SK-N-SH (cell line): Measurements from ENCODE around the gene BOC. TPM values are rescaled to one million over a fixed set of nuclear protein-coding genes. Genes with fewer than 3 reads are reported as not detected.

ENCODE experiments used
- CTCF ChIA-PET: fragments of 300-600, 350-600 bp; formaldehyde crosslinking; extraction: SDS; loops from one replicate; lab custom pipeline; 2021; lab: Yijun Ruan, JAX
- POLR2A ChIA-PET: fragments of 350-600 bp; sonication (Branson Sonifier 250); formaldehyde crosslinking; extraction: SDS; loops from one replicate; lab custom pipeline; 2020; ENCODE audit warnings: antibody characterized with exemption, inconsistent platforms; lab: Yijun Ruan, JAX
- DNase-seq: peaks from one replicate; pipeline ENCODE4 v3.0.0; 2012
- H2AFZ ChIP-seq: fragments of 200-600 bp; sonication (generic); 2 replicates; pipeline ENCODE4 v1.8.1; 2016; ENCODE audit warnings: antibody characterized with exemption, mild to moderate bottlenecking, low read depth
- H3F3A ChIP-seq: fragments of 200-600 bp; sonication (generic); replicated peaks from 2 replicates; pipeline ENCODE3; 2016; ENCODE audit warnings: antibody characterized with exemption, mild to moderate bottlenecking; ENCODE audit not compliant: insufficient read depth
- H3K27ac ChIP-seq, 2 experiments: fragments of 200-500 bp in 1 of 2; fragments of 200-600 bp in 1 of 2; sonication (Bioruptor generic) in 1 of 2; sonication (generic), shearing (Covaris generic) in 1 of 2; 2 replicates each; pipeline versions ENCODE4 v1.5.1 to v1.6.1; 2014 to 2016; ENCODE audit warnings: low read depth in 2 of 2, inconsistent platforms in 1 of 2, low read length in 1 of 2, mild to moderate bottlenecking in 1 of 2, mixed read lengths in 1 of 2
- H3K27me3 ChIP-seq: fragments of 200-600 bp; sonication (generic), shearing (Covaris generic); 2 replicates; pipeline ENCODE4 v1.6.1; 2016; ENCODE audit warnings: mixed run types; ENCODE audit not compliant: insufficient read depth
- H3K36me3 ChIP-seq, 2 experiments: fragments of 200-500 bp in 1 of 2; fragments of 200-600 bp in 1 of 2; sonication (Bioruptor generic) in 1 of 2; sonication (generic) in 1 of 2; replicated peaks in 1 of 2; 2 replicates each; pipeline versions ENCODE3 to v1.5.1; 2014 to 2016; ENCODE audit warnings: low read length in 1 of 2, mild to moderate bottlenecking in 1 of 2; ENCODE audit not compliant: insufficient read depth in 2 of 2, control insufficient read depth in 1 of 2
- H3K4me1 ChIP-seq, 2 experiments: fragments of 200-500 bp in 1 of 2; fragments of 200-600 bp in 1 of 2; sonication (Bioruptor generic) in 1 of 2; sonication (generic), shearing (Covaris generic) in 1 of 2; 2 replicates each; pipeline versions ENCODE4 v1.5.1 to v1.6.1; 2014 to 2016; ENCODE audit warnings: low read depth in 1 of 2, low read length in 1 of 2, mixed run types in 1 of 2; ENCODE audit not compliant: insufficient read depth in 2 of 2, control insufficient read depth in 1 of 2
- H3K4me2 ChIP-seq: fragments of 200-600 bp; sonication (generic), shearing (Covaris generic); 2 replicates; pipeline ENCODE4 v1.6.1; 2017; ENCODE audit warnings: mixed run types
- H3K4me3 ChIP-seq, 2 experiments: fragments of 200-500 bp in 1 of 2; fragments of 200-600 bp in 1 of 2; sonication (Bioruptor generic) in 1 of 2; sonication (generic), shearing (Covaris generic) in 1 of 2; 2 replicates each; pipeline versions ENCODE4 v1.5.1 to v1.8.1; 2014 to 2016; ENCODE audit warnings: low read depth in 2 of 2, inconsistent platforms in 1 of 2, low read length in 1 of 2, mild to moderate bottlenecking in 1 of 2, mixed read lengths in 1 of 2, moderate library complexity in 1 of 2
- H3K79me2 ChIP-seq: fragments of 200-600 bp; sonication (generic); 2 replicates; pipeline ENCODE4 v1.8.1; 2017; ENCODE audit warnings: mild to moderate bottlenecking; ENCODE audit not compliant: insufficient read depth
- H3K9ac ChIP-seq: fragments of 200-600 bp; sonication (generic); 2 replicates; pipeline ENCODE4 v1.6.1; 2017; ENCODE audit warnings: mixed run types
- H3K9me2 ChIP-seq: fragments of 200-600 bp; sonication (generic); 2 replicates; pipeline ENCODE4 v1.6.1; 2017; ENCODE audit warnings: mixed run types
- H3K9me3 ChIP-seq: fragments of 200-600 bp; sonication (generic); 2 replicates; pipeline ENCODE4 v1.6.1; 2017; ENCODE audit warnings: mixed run types, mild to moderate bottlenecking, moderate library complexity
- H4K20me1 ChIP-seq: fragments of 200-600 bp; sonication (generic); 2 replicates; pipeline ENCODE4 v1.6.1; 2017; ENCODE audit warnings: mild to moderate bottlenecking, mixed run types; ENCODE audit not compliant: insufficient read depth
- CHD2 ChIP-seq: fragments of 150-350 bp; IDR thresholded peaks from 2 replicates; pipeline ENCODE4 v1.6.1; 2018; ENCODE audit warnings: low read length; ENCODE audit not compliant: partially characterized antibody
- ELF1 ChIP-seq: IDR thresholded peaks from 2 replicates; pipeline ENCODE4 v1.4.0; 2012
- EZH2phosphoT487 ChIP-seq: fragments of 200-600 bp; sonication (generic); IDR thresholded peaks from 2 replicates; pipeline ENCODE4 v1.6.1; 2017; ENCODE audit warnings: low read depth, mixed run types, mild to moderate bottlenecking, antibody characterized with exemption, moderate library complexity, borderline replicate concordance
- FOSL2 ChIP-seq: IDR thresholded peaks from 2 replicates; pipeline ENCODE4 v1.4.0; 2012; ENCODE audit warnings: low read depth, mild to moderate bottlenecking, moderate library complexity, borderline replicate concordance
- FOXJ3 ChIP-seq: sonication (generic); formaldehyde crosslinking; IDR thresholded peaks from 2 replicates; pipeline ENCODE4 v1.5.1; 2020; ENCODE audit warnings: mild to moderate bottlenecking, missing genetic modification reagents
- FOXM1 ChIP-seq: IDR thresholded peaks from 2 replicates; pipeline ENCODE4 v1.4.0; 2012; ENCODE audit warnings: low read depth, mild to moderate bottlenecking
- GABPA ChIP-seq: IDR thresholded peaks from 2 replicates; pipeline ENCODE4 v1.4.0; 2012; ENCODE audit warnings: low read depth, mild to moderate bottlenecking
- GATA2 ChIP-seq: sonication (generic); formaldehyde crosslinking; IDR thresholded peaks from 2 replicates; pipeline ENCODE4 v1.5.0; 2020; ENCODE audit warnings: mild to moderate bottlenecking, missing genetic modification reagents
- JUND ChIP-seq: IDR thresholded peaks from 2 replicates; pipeline ENCODE4 v1.4.0; 2012
- MEF2A ChIP-seq: IDR thresholded peaks from 2 replicates; pipeline ENCODE4 v1.4.0; 2012; ENCODE audit warnings: low read depth, borderline replicate concordance
- NFIC ChIP-seq: IDR thresholded peaks from 2 replicates; pipeline ENCODE4 v1.4.0; 2012; ENCODE audit warnings: borderline replicate concordance
- NRF1 ChIP-seq: IDR thresholded peaks from 2 replicates; pipeline ENCODE4 v1.6.1; 2012; ENCODE audit warnings: low read depth, mild to moderate bottlenecking, low read length
- PBX3 ChIP-seq: IDR thresholded peaks from 2 replicates; pipeline ENCODE4; 2012
- RAD21 ChIP-seq: IDR thresholded peaks from 2 replicates; pipeline ENCODE4 v1.6.1; 2012; ENCODE audit warnings: mild to moderate bottlenecking, low read length
- RCOR1 ChIP-seq: fragments of 150-350 bp; IDR thresholded peaks from 2 replicates; pipeline ENCODE4 v1.6.1; 2017; ENCODE audit warnings: antibody characterized with exemption, low read length
- REST ChIP-seq: IDR thresholded peaks from 2 replicates; pipeline ENCODE4 v1.6.1; 2012; ENCODE audit warnings: mild to moderate bottlenecking, low read depth, low read length, moderate library complexity
- RFX5 ChIP-seq: IDR thresholded peaks from 2 replicates; pipeline ENCODE4 v1.6.1; 2012; ENCODE audit warnings: mild to moderate bottlenecking, improper control_type of control experiment, low read length
- RXRA ChIP-seq: IDR thresholded peaks from 2 replicates; pipeline ENCODE4 v1.4.0; 2012; ENCODE audit warnings: low read depth, mild to moderate bottlenecking, borderline replicate concordance
- SMC3 ChIP-seq: IDR thresholded peaks from 2 replicates; pipeline ENCODE4 v1.6.1; 2012; ENCODE audit warnings: low read depth, low read length, improper control_type of control experiment
- TAF1 ChIP-seq: IDR thresholded peaks from 2 replicates; pipeline ENCODE4 v1.6.1; 2012; ENCODE audit warnings: low read depth, mild to moderate bottlenecking, low read length, moderate library complexity, borderline replicate concordance
- TCF12 ChIP-seq: IDR thresholded peaks from 2 replicates; pipeline ENCODE4 v1.4.0; 2012
- USF1 ChIP-seq: IDR thresholded peaks from 2 replicates; pipeline ENCODE4 v1.4.0; 2012; ENCODE audit warnings: low read depth, borderline replicate concordance
- YY1 ChIP-seq: IDR thresholded peaks from 2 replicates; pipeline ENCODE4 v1.4.0; 2012; ENCODE audit warnings: low read depth, mild to moderate bottlenecking
- WGBS: methylation state at CpG from one replicate; pipeline ENCODE4 v1.1.6; 2017; ENCODE audit warnings: low lambda C conversion rate; 5-methylcytosine and 5-hydroxymethylcytosine counted together
- polyA plus RNA-seq, 3 experiments: library from polyadenylated mRNA; depleted of rRNA; stranded (reverse); fragments of >200 nt; gene quantifications; 2 replicates each; pipeline ENCODE4 v1.2.3, GENCODE V29; 2012

BOC gene
- polyA plus RNA-seq, 1 of the 3 experiments (the other 2 are of a cell fraction), result 6.6 TPM

GRCh38 chr3:113259196-113259595 lies 47.8 kb downstream of the BOC start:
- no peaks in the 10 kb centered on the region for H4K20me1 ChIP-seq
- no peak for TF ChIP-seq RAD21
- no peak for TF ChIP-seq PBX3
- TF ChIP-seq FOXM1, result no peak
- no peak for TF ChIP-seq TCF12
- no peak for TF ChIP-seq FOSL2
- TF ChIP-seq CHD2, result no peak
- no peak for TF ChIP-seq NFIC
- no peak for TF ChIP-seq JUND
- TF ChIP-seq RCOR1, result no peak
- TF ChIP-seq RFX5, result no peak
- no peak for TF ChIP-seq FOXJ3 (CRISPR knock-in tag)
- TF ChIP-seq NRF1, result no peak
- no peak for TF ChIP-seq TAF1
- TF ChIP-seq MEF2A, result no peak
- no peak for TF ChIP-seq SMC3
- TF ChIP-seq RXRA, result no peak
- TF ChIP-seq YY1, result no peak
- H3K4me1 ChIP-seq, result peaks cover 0 to 6% of the 10 kb centered on the region in 2 experiments; a peak in 1 of 4 replicates
- H2AFZ ChIP-seq, result no peak overlapping the region
- no peaks in the 10 kb centered on the region for H3F3A ChIP-seq
- no peak overlapping the region for H3K27ac ChIP-seq
- H3K27me3 ChIP-seq, result no peaks in the 10 kb centered on the region
- no peak for DNase-seq
- H3K9me3 ChIP-seq, result no peaks in the 10 kb centered on the region
- WGBS, result 89% methylated on average over 2 of the region's 2 CpGs
- H3K9ac ChIP-seq, result no peak overlapping the region
- H3K36me3 ChIP-seq, result peaks cover 0 to 10% of the 10 kb centered on the region in 2 experiments
- CTCF ChIA-PET, result interaction anchor here (0.8 to 1.5 kb wide), 5 partner anchors 10 to 29 kb away, joined by 3 to 5 read pairs (median 4); no protein-coding TSS in a partner anchor
- no peaks in the 10 kb centered on the region for H3K79me2 ChIP-seq
- no peak overlapping the region for H3K4me3 ChIP-seq
- POLR2A ChIA-PET, result no interaction called here
- H3K9me2 ChIP-seq, result no peaks in the 10 kb centered on the region
- H3K4me2 ChIP-seq, result no peak overlapping the region

- CTCF ChIA-PET, result no interaction called here
- TF ChIP-seq GABPA, result no peak
- TF ChIP-seq ELF1, result no peak
- no peak for TF ChIP-seq FOSL2
- TF ChIP-seq GATA2 (CRISPR knock-in tag), result no peak
- TF ChIP-seq RCOR1, result no peak
- TF ChIP-seq USF1, result no peak
- TF ChIP-seq MEF2A, result no peak
- TF ChIP-seq FOXJ3 (CRISPR knock-in tag), result no peak
- no peak for TF ChIP-seq EZH2phosphoT487
- no peak for TF ChIP-seq CHD2
- TF ChIP-seq PBX3, result no peak
- TF ChIP-seq TAF1, result no peak
- TF ChIP-seq REST, result no peak
Observed at GRCh38 chr3:113261063-113261625, 49.8 kb downstream of the BOC start.

More at GRCh38 chr3:113261063-113261625, 49.8 kb downstream of the BOC start:
- no peak overlapping the region for H3K27ac ChIP-seq
- H4K20me1 ChIP-seq, result no peaks in the 10 kb centered on the region
- peaks cover 0 to 14% of the 10 kb centered on the region in 2 experiments; a peak in 1 of 4 replicates for H3K4me1 ChIP-seq
- DNase-seq, result no peak
- POLR2A ChIA-PET, result no interaction called here
- no peaks in the 10 kb centered on the region for H3K79me2 ChIP-seq
- H3K9me2 ChIP-seq, result no peaks in the 10 kb centered on the region
- H2AFZ ChIP-seq, result no peak overlapping the region
- H3K36me3 ChIP-seq, result peaks cover 0 to 10% of the 10 kb centered on the region in 2 experiments
- H3K9me3 ChIP-seq, result no peaks in the 10 kb centered on the region
- H3K9ac ChIP-seq, result no peak overlapping the region
- 71% methylated on average over 6 of the region's 6 CpGs for WGBS
- H3K4me2 ChIP-seq, result no peak overlapping the region
- no peak overlapping the region for H3K4me3 ChIP-seq
- no peaks in the 10 kb centered on the region for H3K27me3 ChIP-seq
- H3F3A ChIP-seq, result no peaks in the 10 kb centered on the region
